ENCODE data around the gene GPR108. TPM values are rescaled to one million over a fixed set of nuclear protein-coding genes. Genes with fewer than 3 reads are reported as not detected.

Gene GPR108
- total RNA-seq, 1 experiment from 2014 or later: 43.0 TPM

DNA sequence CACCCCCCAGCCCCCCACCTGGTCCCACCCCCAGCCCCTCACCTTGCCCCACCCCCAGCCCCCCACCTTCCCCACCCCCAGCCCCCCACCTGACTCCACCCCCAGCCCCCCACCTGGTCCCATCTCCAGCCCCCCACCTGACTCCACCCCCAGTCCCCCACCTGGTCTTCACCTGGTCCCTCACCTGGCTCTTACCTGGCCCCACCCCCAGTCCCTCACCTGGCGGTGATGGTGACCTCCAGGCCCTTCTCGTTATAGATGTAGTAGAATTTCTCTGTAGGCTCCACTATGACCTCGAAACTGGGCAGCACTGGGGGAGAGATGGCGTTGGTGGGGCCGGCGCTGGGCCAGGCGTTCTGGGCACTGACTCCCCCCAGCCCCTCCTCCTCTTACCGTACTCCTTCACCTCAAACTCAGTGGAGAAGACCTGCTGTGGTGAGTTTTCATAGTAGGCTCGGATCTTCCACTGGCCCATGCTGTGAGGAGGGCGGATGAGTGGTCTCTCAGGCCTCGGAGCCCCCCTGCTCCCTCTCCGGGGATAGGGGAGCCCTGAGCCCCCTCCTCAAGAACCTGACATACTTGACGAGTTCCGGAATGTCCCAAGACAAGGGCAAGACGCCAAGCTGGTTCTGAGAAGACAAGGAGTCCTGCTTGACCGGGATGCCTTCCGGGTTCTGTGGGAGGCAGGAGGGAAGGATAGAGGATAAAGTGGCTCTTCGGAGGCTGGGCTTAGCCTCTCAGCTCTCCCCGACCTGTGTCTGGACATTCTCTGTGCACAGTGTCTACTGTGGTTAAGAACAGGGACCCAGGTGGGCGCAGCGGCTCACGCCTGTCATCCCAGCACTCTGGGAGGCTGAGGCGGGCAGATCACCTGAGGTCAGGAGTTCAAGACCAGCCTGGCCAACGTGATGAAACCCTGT lies 23.3 kb downstream of the GPR108 start:
- Histone ChIP-seq H3K4me3 (ENCODE audit: low read depth in 2 of 2, low read length in 2 of 2) (no peak overlapping the region), H3K27me3 (ENCODE audit: control insufficient read depth, insufficient read depth, low read length) (no peaks in the 10 kb centered on the region), H3K27ac (ENCODE audit: low read length) (no peak overlapping the region), H3K9me3 (ENCODE audit: control insufficient read depth, insufficient read depth, low read depth, low read length) (no peaks in the 10 kb centered on the region), H3K4me1 (ENCODE audit: control insufficient read depth, insufficient read depth, low read length) (no peaks in the 10 kb centered on the region), H3K36me3 (ENCODE audit: control insufficient read depth, insufficient read depth, low read length) (no peaks in the 10 kb centered on the region)
- DNase-seq (ENCODE audit: low read depth, low spot score) (no peak), ATAC-seq (peak; percentile 43; the same call in 1 of the 2 replicates)
- TF ChIP-seq TCF7L2 (IDR thresholded peaks at IDR 0.05; ENCODE audit: low read depth, low read length) (no peak), POLR2AphosphoS5 (IDR thresholded peaks at IDR 0.05; ENCODE audit: low read depth, low read length) (no peak), SIN3A (IDR thresholded peaks at IDR 0.05; ENCODE audit: borderline replicate concordance, insufficient read depth, low read depth, low read length) (no peak)
- TF ChIP-seq, protein P1, sequence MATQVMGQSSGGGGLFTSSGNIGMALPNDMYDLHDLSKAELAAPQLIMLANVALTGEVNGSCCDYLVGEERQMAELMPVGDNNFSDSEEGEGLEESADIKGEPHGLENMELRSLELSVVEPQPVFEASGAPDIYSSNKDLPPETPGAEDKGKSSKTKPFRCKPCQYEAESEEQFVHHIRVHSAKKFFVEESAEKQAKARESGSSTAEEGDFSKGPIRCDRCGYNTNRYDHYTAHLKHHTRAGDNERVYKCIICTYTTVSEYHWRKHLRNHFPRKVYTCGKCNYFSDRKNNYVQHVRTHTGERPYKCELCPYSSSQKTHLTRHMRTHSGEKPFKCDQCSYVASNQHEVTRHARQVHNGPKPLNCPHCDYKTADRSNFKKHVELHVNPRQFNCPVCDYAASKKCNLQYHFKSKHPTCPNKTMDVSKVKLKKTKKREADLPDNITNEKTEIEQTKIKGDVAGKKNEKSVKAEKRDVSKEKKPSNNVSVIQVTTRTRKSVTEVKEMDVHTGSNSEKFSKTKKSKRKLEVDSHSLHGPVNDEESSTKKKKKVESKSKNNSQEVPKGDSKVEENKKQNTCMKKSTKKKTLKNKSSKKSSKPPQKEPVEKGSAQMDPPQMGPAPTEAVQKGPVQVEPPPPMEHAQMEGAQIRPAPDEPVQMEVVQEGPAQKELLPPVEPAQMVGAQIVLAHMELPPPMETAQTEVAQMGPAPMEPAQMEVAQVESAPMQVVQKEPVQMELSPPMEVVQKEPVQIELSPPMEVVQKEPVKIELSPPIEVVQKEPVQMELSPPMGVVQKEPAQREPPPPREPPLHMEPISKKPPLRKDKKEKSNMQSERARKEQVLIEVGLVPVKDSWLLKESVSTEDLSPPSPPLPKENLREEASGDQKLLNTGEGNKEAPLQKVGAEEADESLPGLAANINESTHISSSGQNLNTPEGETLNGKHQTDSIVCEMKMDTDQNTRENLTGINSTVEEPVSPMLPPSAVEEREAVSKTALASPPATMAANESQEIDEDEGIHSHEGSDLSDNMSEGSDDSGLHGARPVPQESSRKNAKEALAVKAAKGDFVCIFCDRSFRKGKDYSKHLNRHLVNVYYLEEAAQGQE (IDR thresholded peaks at IDR 0.05; ENCODE audit: insufficient read depth in 1 of 2, low read depth in 2 of 2, low read length in 1 of 2): no peak
- TF ChIP-seq, protein P2, sequence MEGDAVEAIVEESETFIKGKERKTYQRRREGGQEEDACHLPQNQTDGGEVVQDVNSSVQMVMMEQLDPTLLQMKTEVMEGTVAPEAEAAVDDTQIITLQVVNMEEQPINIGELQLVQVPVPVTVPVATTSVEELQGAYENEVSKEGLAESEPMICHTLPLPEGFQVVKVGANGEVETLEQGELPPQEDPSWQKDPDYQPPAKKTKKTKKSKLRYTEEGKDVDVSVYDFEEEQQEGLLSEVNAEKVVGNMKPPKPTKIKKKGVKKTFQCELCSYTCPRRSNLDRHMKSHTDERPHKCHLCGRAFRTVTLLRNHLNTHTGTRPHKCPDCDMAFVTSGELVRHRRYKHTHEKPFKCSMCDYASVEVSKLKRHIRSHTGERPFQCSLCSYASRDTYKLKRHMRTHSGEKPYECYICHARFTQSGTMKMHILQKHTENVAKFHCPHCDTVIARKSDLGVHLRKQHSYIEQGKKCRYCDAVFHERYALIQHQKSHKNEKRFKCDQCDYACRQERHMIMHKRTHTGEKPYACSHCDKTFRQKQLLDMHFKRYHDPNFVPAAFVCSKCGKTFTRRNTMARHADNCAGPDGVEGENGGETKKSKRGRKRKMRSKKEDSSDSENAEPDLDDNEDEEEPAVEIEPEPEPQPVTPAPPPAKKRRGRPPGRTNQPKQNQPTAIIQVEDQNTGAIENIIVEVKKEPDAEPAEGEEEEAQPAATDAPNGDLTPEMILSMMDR (IDR thresholded peaks at IDR 0.05): no peak
- POLR2A ChIA-PET: no interaction called here
- CTCF ChIA-PET: no interaction called here
- BruUV-seq (replicated peaks): no TSS peak
- intact Hi-C loops (cut with micrococcal nuclease; ENCODE audit: unreplicated experiment): no loop called here
- in situ Hi-C loops (cut with HindIII; ENCODE audit: low pct_unique_long_range_greater_than_20kb, low sequenced_read_pairs): no loop called here

DNA sequence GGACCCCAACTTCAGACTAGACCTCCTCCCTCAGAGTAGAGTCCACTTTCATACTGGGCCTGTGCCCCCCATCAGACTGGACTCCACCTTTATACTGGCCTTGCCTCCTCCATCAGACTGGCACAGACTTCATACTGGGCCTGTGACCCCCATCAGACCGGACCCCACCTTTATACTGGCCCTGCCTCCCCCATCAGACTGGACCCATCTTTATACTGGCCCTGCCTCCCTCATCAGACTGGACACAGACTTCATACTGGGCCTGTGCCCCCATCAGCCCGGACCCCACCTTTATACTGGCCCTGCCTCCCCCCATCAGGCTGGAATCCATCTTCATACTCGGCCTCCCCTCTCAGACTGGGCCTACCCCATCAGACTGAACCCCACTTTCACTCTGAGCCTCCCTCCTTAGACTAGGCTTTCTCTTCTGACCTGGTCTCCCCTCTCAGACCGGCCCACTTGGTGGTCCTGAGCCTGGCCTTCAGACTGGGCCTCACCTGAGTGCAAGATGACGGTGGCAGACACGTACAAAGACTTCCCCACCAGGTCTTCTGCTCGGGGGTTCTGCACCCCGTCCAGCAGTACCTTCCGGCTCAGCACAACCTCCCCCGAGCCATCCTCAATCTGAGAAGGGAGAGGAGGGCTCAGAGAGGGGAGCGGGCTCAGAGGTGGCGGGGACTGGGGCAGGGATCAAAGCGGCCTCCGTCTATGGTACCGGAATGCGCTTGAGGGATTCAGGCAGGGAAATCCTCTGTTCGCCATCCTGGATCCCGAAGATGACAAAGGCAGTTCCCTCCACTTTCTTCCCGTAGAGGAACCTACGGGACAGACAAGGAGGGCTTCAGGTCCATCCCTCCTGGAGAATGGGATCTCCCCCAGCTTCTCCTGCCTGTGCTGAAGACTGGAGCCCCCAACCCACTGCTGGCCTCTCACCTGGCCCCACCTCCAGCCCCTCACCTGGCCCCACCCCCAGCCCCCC lies 24.4 kb downstream of the GPR108 start:
- Histone ChIP-seq H3K27me3 (ENCODE audit: control insufficient read depth, insufficient read depth, low read length) (no peaks in the 10 kb centered on the region), H3K4me1 (ENCODE audit: control insufficient read depth, insufficient read depth, low read length) (no peaks in the 10 kb centered on the region), H3K9me3 (ENCODE audit: control insufficient read depth, insufficient read depth, low read depth, low read length) (no peaks in the 10 kb centered on the region), H3K27ac (ENCODE audit: low read length) (no peak overlapping the region), H3K4me3 (ENCODE audit: low read depth in 2 of 2, low read length in 2 of 2) (no peak overlapping the region), H3K36me3 (ENCODE audit: control insufficient read depth, insufficient read depth, low read length) (no peaks in the 10 kb centered on the region)
- in situ Hi-C loops (cut with HindIII; ENCODE audit: low pct_unique_long_range_greater_than_20kb, low sequenced_read_pairs) (no loop called here), intact Hi-C loops (cut with micrococcal nuclease; ENCODE audit: unreplicated experiment) (no loop called here)
- TF ChIP-seq POLR2AphosphoS5 (IDR thresholded peaks at IDR 0.05; ENCODE audit: low read depth, low read length) (no peak), SIN3A (IDR thresholded peaks at IDR 0.05; ENCODE audit: borderline replicate concordance, insufficient read depth, low read depth, low read length) (no peak), TCF7L2 (IDR thresholded peaks at IDR 0.05; ENCODE audit: low read depth, low read length) (no peak)
- TF ChIP-seq, protein P1 (IDR thresholded peaks at IDR 0.05; ENCODE audit: insufficient read depth in 1 of 2, low read depth in 2 of 2, low read length in 1 of 2): no peak
- TF ChIP-seq, protein P2 (IDR thresholded peaks at IDR 0.05): no peak
- BruUV-seq (replicated peaks): no TSS peak
- CTCF ChIA-PET: no interaction called here
- no peak for DNase-seq (ENCODE audit: low read depth, low spot score)
- ATAC-seq: no peak
- POLR2A ChIA-PET: no interaction called here
